Measurements from ENCODE around the gene TROAP.

DNA sequence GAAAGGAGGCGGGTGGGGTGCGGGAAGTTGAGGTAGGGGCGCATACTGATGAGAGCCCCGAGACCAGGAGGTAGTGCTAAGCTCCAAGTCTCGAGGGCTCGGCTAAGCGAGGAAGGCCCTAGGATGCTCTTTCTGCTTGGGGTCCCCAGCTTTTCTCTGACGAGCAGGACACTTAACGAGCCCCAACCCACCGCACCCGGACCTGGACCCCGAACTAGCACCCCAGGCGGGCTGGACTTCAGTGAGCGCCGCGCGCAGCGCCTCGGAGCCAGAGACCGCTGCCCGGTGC lies 18.7 kb downstream of the TROAP start:
- TF ChIP-seq, protein P1, sequence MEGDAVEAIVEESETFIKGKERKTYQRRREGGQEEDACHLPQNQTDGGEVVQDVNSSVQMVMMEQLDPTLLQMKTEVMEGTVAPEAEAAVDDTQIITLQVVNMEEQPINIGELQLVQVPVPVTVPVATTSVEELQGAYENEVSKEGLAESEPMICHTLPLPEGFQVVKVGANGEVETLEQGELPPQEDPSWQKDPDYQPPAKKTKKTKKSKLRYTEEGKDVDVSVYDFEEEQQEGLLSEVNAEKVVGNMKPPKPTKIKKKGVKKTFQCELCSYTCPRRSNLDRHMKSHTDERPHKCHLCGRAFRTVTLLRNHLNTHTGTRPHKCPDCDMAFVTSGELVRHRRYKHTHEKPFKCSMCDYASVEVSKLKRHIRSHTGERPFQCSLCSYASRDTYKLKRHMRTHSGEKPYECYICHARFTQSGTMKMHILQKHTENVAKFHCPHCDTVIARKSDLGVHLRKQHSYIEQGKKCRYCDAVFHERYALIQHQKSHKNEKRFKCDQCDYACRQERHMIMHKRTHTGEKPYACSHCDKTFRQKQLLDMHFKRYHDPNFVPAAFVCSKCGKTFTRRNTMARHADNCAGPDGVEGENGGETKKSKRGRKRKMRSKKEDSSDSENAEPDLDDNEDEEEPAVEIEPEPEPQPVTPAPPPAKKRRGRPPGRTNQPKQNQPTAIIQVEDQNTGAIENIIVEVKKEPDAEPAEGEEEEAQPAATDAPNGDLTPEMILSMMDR (IDR thresholded peaks at IDR 0.05; ENCODE audit: low read depth, low read length, missing input control), result no peak
- TF ChIP-seq FOXA1 (IDR thresholded peaks at IDR 0.05), result no peak
- TF ChIP-seq RAD21 (IDR thresholded peaks at IDR 0.05), result no peak
- TF ChIP-seq YY1 (IDR thresholded peaks at IDR 0.05), result no peak
- no peak for TF ChIP-seq REST (IDR thresholded peaks at IDR 0.05)
- TF ChIP-seq GABPA (IDR thresholded peaks at IDR 0.05 in 1 of 2, conservative IDR thresholded peaks at IDR 0.05 in 1 of 2), result no peak
- TF ChIP-seq, protein P2, sequence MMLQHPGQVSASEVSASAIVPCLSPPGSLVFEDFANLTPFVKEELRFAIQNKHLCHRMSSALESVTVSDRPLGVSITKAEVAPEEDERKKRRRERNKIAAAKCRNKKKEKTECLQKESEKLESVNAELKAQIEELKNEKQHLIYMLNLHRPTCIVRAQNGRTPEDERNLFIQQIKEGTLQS (IDR thresholded peaks at IDR 0.05), result no peak
- no peak for TF ChIP-seq TAF1 (conservative IDR thresholded peaks at IDR 0.05)
- TF ChIP-seq SP1 (IDR thresholded peaks at IDR 0.05), result no peak

All from liver (tissue), 3 donors.